IMR-90 (cell line): Measurements from ENCODE around the gene PTPRN2.

Experiments
- CEBPB ChIP-seq: IDR thresholded peaks from 2 replicates; pipeline ENCODE4 v1.6.1; 2012; ENCODE audit warnings: low read depth, low read length, improper control_type of control experiment
- CHD1 ChIP-seq: IDR thresholded peaks from 2 replicates; pipeline ENCODE4 v1.6.1; 2012; ENCODE audit warnings: low read depth, low read length, improper control_type of control experiment
- FOS ChIP-seq: fragments of 150-350 bp; IDR thresholded peaks from 2 replicates; pipeline ENCODE4 v1.6.1; 2016; ENCODE audit warnings: low read depth, low read length
- MAZ ChIP-seq: IDR thresholded peaks from 2 replicates; pipeline ENCODE4 v1.6.1; 2012; ENCODE audit warnings: low read depth, mild to moderate bottlenecking, low read length, improper control_type of control experiment, moderate library complexity, borderline replicate concordance
- MXI1 ChIP-seq: IDR thresholded peaks from 2 replicates; pipeline ENCODE4 v1.6.1; 2012; ENCODE audit warnings: low read depth, mild to moderate bottlenecking, low read length, moderate library complexity, borderline replicate concordance
- NFE2L2 ChIP-seq: fragments of 150-350 bp; IDR thresholded peaks from 2 replicates; pipeline ENCODE4 v1.6.1; 2016; ENCODE audit warnings: low read depth, mild to moderate bottlenecking, low read length
- POLR2A ChIP-seq: IDR thresholded peaks from 2 replicates; pipeline ENCODE4 v1.6.1; 2012; ENCODE audit warnings: mild to moderate bottlenecking, low read depth, low read length
- RAD21 ChIP-seq: IDR thresholded peaks from 2 replicates; pipeline ENCODE4 v1.6.1; 2012; ENCODE audit warnings: low read length, improper control_type of control experiment
- RFX5 ChIP-seq: IDR thresholded peaks from 2 replicates; pipeline ENCODE4 v1.8.0; 2012; ENCODE audit warnings: low read depth, mild to moderate bottlenecking, low read length, moderate library complexity
- TF ChIP-seq, protein P1 (sequence below): conservative IDR thresholded peaks from 2 replicates; pipeline ENCODE4 v1.5.1; 2012; ENCODE audit warnings: mild to moderate bottlenecking, low read depth, low read length, improper control_type of control experiment
- TF ChIP-seq, protein P2 (sequence below): fragments of 150-350 bp; IDR thresholded peaks from 2 replicates; pipeline ENCODE4 v1.6.1; 2017; ENCODE audit warnings: mild to moderate bottlenecking, antibody characterized with exemption, low read length, low read depth

DNA sequence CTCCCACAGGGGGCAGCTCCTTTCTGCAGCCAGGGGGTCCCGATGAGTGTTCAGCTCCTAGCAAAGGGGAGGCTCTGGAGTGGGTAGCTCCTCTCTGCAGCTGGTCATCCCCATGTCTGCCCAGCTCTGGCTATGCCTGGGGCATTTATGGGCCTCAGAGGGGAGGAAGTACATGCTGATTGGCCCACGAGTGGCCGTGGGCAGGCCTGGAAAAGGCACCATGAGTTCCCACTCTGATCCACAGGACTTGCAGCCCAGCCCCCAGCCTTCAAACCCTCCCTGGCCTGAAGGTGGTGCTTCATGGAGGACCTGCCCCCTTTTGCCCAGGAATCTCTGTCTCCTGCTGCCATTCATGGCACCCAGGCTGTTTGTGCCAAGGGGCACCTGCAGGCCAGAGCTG, 982.0 kb downstream of the PTPRN2 start:
- TF ChIP-seq, protein P1, sequence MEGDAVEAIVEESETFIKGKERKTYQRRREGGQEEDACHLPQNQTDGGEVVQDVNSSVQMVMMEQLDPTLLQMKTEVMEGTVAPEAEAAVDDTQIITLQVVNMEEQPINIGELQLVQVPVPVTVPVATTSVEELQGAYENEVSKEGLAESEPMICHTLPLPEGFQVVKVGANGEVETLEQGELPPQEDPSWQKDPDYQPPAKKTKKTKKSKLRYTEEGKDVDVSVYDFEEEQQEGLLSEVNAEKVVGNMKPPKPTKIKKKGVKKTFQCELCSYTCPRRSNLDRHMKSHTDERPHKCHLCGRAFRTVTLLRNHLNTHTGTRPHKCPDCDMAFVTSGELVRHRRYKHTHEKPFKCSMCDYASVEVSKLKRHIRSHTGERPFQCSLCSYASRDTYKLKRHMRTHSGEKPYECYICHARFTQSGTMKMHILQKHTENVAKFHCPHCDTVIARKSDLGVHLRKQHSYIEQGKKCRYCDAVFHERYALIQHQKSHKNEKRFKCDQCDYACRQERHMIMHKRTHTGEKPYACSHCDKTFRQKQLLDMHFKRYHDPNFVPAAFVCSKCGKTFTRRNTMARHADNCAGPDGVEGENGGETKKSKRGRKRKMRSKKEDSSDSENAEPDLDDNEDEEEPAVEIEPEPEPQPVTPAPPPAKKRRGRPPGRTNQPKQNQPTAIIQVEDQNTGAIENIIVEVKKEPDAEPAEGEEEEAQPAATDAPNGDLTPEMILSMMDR = no peak
- TF ChIP-seq MAZ (no peak), RAD21 (no peak), NFE2L2 (no peak), RFX5 (no peak), MXI1 (no peak), POLR2A (no peak), FOS (no peak), CEBPB (no peak), CHD1 (no peak)
- TF ChIP-seq, protein P2, sequence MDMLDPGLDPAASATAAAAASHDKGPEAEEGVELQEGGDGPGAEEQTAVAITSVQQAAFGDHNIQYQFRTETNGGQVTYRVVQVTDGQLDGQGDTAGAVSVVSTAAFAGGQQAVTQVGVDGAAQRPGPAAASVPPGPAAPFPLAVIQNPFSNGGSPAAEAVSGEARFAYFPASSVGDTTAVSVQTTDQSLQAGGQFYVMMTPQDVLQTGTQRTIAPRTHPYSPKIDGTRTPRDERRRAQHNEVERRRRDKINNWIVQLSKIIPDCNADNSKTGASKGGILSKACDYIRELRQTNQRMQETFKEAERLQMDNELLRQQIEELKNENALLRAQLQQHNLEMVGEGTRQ = no peak
